HG03159 (cell line): ENCODE data around the gene MPV17L.
"Not testable (repeated sequence)": the region's sequence is repeated elsewhere in the genome, so short reads cannot be mapped to it uniquely, and the experiment has no call there.

ENCODE experiments used
- ATAC-seq: cut with Tn5 transposase; IDR thresholded peaks from one replicate; pipeline ENCODE4 v1.9.1; 2021; ENCODE audit warnings: mild to moderate bottlenecking, moderate library complexity; ENCODE audit not compliant: unreplicated experiment

Gene MPV17L

DNA sequence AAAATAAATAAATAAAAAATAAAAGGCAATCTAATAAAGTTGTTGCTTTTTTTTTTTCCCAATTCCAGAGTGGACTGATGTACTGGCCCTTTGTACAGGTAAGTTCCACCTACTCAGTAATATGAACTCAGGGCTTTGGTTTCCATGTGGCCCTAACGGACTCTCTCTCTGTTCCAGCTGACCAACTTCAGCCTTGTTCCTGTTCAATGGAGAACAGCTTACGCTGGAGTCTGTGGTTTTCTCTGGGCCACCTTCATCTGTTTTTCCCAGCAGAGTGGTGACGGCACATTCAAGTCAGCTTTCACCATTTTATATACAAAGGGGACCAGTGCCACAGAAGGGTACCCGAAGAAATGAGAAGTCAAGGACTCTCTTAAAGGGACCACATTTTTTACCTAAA, 12.2 kb downstream of the MPV17L start:
- ATAC-seq: not testable (repeated sequence)

DNA sequence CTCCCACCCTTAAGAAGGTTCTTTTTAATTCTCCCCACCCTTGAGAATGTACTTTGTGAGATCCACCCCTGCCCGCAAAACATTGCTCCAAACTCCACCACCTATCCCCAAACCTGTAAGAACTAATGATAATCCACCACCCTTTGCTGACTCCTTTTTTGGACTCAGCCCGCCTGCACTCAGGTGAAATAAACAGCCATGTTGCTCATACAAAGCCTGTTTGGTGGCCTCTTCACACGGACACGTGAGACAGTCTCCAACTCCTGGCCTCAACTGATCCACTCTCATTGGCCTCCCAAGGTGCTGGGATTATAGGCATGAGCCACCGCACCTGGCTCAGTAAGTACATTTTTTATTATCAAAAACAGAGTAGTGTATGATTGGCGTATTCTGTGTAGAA, 13.9 kb downstream of the MPV17L start:
- ATAC-seq: not testable (repeated sequence)

DNA sequence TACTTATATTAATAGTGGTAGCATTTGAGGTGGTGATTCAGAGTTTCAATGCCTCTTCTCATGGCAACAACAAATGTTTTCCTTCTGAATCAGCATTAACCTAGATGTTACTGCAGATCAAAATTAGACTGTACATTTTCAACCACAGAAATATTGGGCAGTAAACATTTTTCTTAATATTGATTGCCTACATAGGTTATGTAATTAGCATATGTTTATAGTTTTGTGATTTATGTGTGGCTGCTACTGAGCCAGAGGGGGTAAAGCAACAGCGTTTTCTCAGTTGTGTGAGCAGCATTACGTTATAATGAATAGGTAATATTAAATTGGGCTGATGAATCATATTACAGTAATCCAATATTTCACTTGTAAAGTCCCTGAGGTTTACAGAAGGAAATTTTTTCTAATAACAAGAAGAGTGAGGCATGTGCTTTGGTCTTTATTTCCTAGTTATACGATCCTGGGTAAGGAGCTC, 20.0 kb downstream of the MPV17L start:
- no peak for ATAC-seq

DNA sequence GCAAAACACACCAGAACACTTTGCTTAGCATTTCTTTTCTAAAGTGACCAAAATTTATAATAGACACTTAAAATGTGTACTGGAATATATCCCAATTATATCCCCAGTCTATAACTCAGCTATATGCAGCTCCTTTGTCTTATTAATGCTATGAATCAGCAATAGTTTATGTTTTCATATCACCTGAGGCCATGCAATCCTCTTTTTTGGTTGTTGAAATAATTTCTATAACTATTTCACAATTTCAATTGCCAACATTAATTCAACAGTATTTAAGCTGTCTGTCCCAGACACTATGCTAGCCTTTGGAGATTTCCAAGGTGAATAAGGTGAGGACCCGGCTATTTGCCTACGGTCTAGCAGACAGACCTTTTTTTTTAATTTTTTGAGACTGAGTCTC, 21.6 kb downstream of the MPV17L start:
- ATAC-seq: no peak

DNA sequence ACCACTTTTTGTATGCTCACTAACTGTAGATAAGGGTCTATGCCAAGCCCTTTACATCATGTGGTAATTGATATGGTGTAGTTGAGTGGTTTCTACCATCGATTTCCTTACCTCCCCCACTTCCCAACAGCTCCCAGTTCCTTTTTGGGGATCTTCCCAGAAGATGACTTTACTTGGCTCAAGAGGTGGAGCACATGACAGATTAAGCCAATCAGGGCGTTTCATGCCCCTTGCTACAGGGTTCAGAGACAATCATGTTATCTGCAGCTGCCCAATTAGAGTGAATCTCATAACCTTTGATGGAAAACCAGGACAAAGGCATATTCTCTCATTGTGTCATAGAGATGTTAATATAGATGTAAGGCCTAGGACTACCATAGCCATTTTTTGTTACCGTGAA, 22.7 kb downstream of the MPV17L start:
- ATAC-seq: no peak

DNA sequence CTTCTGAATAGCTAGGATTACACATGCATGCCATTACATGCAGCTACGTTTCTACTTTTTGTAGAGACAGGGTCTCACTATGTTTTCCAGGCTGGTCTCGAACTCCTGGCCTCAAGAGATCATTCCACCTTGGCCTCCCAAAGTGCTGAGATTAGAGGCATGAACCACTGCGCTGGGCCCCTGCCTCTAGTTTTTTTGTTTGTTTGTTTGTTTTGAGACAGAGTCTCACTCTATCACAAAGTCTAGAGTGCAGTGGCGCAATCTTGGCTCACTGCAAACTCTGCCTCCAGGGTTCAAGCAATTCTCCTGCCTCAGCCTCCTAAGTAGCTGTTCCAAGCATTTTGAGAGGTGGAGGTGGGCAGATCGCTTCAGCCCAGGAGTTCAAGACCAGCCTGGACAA, 26.1 kb downstream of the MPV17L start:
- not testable (repeated sequence) for ATAC-seq

DNA sequence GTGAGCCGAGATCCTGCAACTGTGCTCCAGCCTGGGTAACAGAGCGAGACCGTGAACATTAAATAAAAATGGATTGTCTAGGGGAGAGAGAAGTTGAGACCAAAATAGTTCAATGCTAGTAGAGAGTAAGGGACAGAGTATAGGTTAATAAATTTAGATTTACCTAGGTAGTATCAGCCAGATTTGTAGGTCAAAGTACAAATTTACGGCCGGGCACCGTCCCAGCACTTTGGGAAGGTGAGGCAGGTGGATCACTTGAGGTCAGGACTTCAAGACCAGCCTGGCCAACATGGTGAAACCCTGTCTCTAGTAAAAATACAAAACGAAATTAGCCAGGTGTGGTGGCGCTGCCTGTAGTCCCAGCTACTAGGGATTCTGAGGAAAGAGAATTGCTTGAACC, 26.7 kb downstream of the MPV17L start:
- ATAC-seq: no peak

DNA sequence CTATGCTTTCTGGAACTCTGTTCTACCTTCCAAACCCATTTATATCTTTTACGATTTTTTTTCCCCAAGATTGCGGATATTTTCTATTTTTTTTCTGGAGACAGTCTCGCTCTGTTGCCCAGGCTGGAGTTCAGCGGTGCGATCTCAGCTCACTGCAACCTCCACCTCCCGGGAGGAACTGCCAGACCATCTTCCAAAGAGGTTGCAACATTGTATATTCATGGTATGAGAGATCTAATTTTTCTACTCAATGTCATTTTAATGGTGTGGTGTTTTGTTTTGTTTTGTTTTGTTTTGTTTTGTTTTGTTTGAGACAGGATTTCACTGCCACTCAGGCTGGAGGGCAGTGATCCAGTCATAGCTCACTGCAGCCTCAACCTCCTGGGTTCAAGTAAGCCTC, 30.3 kb downstream of the MPV17L start:
- ATAC-seq: no peak

DNA sequence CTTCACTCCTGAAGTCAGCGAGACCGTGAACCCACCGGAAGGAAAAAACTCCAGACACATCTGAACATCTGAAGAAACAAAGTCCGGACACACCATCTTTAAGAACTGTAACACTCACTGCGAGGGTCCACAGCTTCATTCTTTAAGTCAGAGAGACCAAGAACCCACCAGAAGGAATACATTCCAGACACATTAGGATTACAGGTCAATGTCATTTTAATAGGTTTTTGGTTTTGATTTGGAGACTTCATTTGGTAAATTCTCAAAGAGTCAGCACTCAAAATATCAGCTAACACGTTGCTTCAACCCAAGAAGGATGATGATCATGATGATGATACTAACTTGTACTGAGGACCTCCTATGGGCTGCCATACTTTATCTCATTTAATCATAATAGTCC, 31.2 kb downstream of the MPV17L start:
- no peak for ATAC-seq

DNA sequence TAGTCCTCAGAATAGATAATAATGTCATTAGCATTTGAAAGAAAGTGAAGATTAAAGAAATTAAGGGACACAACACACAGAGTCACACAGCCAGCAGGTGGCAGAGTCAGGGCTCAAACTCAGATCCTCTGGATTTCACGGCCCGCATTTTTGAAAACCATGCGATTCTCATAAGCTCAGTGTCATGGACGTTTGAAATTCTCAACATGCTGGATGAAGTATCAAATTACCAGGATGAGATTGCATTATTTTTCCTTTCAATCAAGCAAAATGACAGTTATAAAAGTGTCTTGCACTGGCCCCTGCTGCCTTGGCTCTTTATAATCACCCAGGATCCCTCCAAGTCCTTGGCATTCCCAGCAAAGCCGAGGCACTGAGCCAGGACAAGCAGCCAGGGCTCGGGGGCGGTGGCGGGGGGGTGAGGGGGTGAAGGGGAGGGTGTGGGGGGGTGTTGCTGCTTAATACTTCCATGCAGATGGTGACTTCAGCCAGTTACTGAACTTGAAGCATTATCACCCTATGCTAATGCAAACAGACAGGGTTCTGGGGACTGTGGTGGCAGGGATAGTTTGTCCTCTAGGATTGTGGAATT, 32.2 kb downstream of the MPV17L start:
- no peak for ATAC-seq

DNA sequence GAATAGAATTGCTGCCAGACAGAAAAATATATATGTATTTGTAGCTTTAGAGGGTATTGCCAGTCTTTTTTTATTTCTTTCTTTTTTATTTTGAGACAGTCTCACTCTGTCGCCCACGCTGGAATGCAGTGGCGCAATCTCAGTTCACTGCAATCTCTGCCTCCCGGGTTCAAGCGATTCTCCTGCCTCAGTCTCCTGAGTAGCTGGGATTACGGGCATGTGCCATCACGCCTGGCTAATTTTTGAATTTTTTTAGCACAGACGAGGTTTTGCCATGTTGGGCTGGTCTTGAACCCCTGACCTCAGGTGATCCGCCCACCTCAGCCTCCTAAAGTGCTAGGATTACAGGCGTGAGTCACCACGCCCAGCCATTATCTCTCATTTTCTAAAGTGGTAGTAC, 35.3 kb downstream of the MPV17L start:
- ATAC-seq: not testable (repeated sequence)

DNA sequence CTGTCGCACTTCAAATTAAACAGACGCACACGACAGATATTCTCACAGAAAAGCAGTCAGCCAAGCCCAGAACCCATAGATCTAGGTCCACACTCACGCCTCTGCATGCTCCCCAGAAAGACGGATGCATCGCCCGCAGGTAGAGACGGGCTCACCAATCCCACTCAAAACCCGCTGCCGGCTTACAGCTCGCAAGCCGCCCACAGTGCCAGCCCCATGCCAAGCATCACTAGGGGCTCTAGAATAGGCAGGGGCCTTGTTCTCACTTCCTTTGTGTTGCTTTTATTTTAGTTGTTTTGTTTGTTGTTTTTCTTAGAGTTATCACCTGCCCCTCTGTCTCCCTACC, 38.5 kb downstream of the MPV17L start:
- ATAC-seq: no peak

DNA sequence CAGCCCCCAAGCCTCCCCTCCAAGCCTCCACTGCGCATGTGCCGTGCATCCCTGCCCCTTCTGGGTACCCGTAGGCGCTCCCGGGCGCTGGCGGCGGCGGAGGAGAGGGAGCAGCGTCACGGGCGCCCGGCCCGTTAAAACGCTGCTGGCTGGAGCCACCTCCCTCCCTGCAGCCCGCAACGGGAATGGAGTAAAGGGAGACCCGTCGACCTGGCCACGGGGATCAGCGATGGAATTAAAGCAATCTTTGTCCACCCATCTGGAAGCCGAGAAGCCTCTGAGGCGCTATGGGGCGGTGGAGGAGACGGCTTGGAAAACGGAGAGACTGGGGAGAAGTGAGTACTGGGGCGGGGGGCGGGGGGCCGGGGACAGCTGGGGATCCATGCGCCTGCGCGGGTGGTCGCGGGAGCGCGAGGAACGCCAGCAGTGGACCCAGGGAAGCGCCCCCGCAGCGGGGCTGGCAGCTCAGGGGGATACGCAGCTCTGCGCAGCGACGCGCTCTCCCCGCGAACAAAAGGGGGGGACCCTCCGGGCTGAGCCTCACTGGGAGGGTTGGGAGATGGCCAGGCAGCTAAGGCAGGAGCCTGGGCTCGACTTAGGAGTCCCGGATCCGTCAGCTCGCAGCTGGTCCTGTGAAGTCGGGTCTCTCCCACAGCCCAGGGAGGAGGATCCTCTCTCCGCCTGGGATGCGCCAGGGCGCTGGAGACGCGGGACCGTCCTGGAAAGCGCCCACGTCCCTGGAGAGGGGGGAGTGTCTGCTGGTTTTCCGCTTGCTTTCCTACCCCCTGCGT, 39.1 kb downstream of the MPV17L start, which contains the start of gene BMERB1:
Gene BMERB1 (plus strand): TSS at position 164 of the 791 bp plus-strand sequence. CDS start 66 bp downstream, at position 230.
- no peak for ATAC-seq

DNA sequence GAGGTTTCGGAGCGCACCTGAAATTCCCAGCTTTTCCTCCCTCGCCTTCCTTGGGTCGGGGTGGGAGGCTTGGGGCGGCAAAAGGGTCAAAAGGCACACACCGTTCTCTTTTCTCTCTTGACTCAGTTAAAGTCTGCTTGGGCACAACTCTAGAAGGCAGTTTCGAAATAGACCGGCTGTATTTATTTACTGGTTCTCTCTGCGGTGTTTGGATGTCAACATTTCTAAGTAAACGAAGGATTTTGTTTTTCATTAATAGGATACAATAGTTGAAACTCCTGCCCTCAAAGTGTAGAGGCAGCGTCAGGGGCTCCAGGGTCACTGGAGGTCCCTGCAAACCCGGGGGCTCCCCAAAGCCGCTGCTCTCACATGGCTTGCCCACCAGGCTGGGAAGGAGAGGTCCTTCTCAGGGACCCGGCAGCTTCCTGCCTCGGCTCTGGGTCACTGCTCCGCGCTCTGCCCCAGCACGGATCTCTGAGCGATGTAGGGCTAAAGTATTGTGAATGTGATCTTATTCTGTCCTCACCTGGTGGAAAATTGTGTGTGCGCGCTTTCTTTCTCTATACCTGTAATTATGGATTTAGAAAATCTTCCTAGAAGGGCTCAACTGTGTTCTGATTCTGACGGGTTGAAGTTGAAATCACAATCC, 39.8 kb downstream of the MPV17L start:
- no peak for ATAC-seq

DNA sequence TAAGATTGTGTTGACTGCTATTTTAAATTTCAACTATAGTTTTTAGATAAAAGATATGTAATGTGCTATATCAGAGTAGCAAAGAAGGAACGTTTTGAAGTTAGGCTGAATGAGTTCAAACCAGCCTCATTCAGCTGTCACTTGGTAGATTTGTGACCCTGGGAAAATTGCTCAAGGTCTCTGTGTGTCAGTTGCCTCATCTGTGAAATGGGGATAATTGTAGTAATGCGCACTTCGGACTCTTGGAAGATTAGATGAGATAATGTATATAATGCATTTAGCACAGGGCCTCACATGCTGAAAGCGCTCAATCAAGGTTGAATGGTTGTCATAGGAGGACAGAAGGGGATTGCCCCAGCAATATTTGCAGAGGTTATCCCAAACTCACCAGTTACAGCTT, 43.5 kb downstream of the MPV17L start:
- no peak for ATAC-seq

DNA sequence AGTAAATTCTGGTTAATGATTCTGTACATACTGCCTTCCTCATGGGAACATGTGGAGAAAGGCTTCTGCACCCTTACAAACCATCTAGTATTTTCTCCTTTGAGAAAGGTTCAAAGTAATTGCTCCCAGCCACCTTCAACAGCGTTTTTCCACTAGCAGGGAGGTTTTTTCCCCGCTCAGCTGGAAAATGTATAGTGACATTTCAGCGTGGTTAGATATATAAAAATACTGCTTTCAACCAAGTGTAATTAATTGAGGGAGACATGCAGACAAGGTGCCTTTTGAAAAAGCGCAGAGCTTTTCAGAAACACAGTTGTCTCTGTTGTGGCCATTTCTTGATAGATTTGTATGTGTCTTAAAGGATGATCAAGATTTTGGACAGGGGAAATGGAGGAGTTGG, 44.0 kb downstream of the MPV17L start:
- ATAC-seq: no peak

DNA sequence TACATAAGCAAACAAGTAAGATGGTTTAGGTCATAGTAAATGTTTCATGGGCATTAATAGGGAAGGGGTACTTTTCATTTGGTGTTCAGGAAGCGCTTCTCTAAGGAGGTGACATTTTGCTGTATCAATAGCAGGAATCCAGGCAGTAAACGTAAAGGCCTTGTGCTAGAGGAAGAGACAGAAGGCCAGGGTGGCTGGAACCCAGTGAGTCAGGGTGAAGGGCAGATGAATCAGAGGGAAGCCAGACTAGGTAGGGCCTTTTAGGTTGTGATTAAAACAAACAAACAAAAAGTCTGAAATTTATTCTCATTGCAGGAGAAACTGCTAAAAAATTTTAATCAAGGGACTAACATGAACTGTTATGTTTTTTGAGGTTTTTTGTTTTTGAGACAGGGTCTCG, 45.3 kb downstream of the MPV17L start:
- ATAC-seq: no peak

DNA sequence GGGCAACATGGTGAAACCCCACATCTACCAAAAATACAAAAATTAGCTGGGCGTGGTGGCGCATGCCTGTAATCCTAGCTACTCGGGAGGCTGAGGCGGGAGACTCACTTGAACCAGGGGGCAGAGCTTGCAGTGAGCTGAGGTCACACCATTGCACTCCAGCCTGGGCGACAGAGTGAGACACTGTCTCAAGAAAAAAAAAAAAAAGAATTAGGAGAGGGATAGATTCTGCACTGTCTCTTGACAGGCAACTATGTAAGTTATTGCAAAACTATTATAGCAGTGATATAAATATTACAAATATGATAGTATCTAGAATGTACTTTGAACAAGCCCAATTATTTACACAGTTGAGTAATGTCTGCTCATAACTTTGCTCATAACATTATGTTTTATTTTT, 46.6 kb downstream of the MPV17L start:
- not testable (repeated sequence) for ATAC-seq

DNA sequence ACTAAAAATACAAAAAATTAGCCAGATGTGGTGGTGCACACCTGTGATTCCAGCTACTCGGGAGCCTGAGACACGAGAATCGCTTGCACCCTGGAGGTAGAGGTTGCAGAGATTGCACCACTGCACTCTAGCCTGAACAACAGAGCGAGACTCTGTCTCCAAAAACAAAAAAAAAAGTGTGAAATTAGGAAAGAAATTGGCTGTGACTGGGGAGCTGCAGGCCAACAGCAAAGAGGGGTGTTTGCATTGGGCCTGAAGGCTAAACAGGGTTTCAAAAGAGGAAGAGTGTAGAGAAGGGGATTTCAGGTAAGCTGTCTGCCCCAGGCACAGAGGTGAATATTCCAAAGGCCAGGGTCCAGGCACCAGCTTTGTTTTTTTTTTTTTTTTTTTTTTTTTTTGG, 48.2 kb downstream of the MPV17L start:
- no peak for ATAC-seq

DNA sequence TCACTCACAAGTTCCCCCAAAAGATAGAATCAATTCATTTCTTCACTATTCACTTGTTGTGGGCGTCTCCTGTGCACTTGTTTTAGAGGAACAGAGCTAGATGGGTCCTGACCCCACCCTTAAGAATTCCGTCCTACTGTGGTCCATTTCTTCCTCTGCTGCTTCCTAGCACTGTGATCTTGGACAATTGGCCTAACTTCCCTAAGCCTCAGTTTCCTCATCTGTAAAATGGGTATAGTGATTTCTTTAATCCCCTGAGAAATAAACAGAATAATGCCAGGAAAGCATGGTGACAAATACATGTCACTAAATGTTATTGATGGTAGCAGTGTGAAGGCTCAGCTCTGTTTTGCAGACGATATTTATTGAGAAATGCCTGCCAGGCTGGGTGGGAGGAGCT, 48.7 kb downstream of the MPV17L start:
- no peak for ATAC-seq

DNA sequence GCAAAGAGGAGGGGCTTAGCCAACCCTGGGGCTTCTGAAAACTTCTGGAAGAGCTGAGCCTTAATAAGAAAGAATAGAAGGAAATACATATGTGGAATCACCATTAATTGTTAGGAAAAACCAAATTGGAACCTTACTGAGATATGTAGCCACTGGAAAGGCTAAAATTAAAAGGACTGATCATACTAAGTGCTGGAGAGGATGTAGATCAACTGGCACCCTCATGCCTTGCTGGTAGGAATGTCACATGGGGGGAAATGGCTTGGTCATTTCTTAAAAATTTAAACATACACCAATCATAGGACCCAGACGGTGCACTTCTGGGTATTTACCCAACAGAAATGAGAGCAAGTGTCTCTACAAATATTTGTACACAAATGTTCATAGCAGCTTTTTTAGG, 49.9 kb downstream of the MPV17L start:
- ATAC-seq: no peak

DNA sequence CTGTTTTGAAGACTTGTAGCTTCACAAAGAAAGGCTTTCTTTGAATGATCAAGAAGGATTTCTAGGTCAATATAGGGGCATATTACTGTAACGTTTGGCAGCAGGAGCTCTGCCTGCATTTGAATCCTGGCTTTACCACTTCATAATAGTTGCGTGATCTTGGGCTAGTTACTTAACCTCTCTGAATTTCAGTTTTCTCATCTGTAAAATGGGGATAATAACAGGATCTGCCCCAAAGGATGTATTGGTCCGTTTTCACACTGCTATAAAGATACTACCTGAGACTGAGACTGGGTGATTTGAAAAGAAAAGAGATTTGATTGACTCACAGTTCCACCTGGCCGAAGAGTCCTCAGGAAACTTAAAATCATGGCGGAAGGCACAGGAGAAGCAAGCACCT, 51.3 kb downstream of the MPV17L start:
- no peak for ATAC-seq
